ENCODE data around the gene ABI1.
"Not testable (repeated sequence)": the region's sequence is repeated elsewhere in the genome, so short reads cannot be mapped to it uniquely, and the experiment has no call there.

ABI1 gene

GRCh38 chr10:26860443-26861204 lies at the start of gene ABI1:
TSS of gene ABI1 (minus strand) at chr10:26860958. CDS start at chr10:26860863, 95 bp downstream.
- Histone ChIP-seq H3K4me3 (ENCODE audit: low read depth, low read length) (peak within 1 kb of the TSS; percentile 78), H3K9ac (ENCODE audit: low read depth, low read length) (peak within 1 kb of the TSS; percentile 92), H3K36me3 (ENCODE audit: control insufficient read depth, insufficient read depth, low read length) (no peaks in the 10 kb centered on the region), H3K27me3 (ENCODE audit: control insufficient read depth, insufficient read depth, low read length) (no peaks in the 10 kb centered on the region), H3K4me1 (ENCODE audit: control insufficient read depth, insufficient read depth, low read length) (peaks cover 6% of the 10 kb centered on the region), H3K9me3 (ENCODE audit: control insufficient read depth, insufficient read depth, low read length) (no peaks in the 10 kb centered on the region)

- H3K27me3 ChIP-seq (ENCODE audit: control insufficient read depth, insufficient read depth, low read length): no peaks in the 10 kb centered on the region
- no peaks in the 10 kb centered on the region for H3K36me3 ChIP-seq (ENCODE audit: control insufficient read depth, insufficient read depth, low read length)
- no peaks in the 10 kb centered on the region for H3K4me1 ChIP-seq (ENCODE audit: control insufficient read depth, insufficient read depth, low read length)
- no peak overlapping the region for H3K9ac ChIP-seq (ENCODE audit: low read depth, low read length)
- H3K9me3 ChIP-seq (ENCODE audit: control insufficient read depth, insufficient read depth, low read length): no peaks in the 10 kb centered on the region
- no peak overlapping the region for H3K4me3 ChIP-seq (ENCODE audit: low read depth, low read length)
These were observed 49.0 kb upstream of the ABI1 start for GRCh38 chr10:26909753-26910152.

- not testable (repeated sequence) for H3K4me1 ChIP-seq (ENCODE audit: control insufficient read depth, insufficient read depth, low read length); H3K36me3 ChIP-seq (ENCODE audit: control insufficient read depth, insufficient read depth, low read length); H3K9me3 ChIP-seq (ENCODE audit: control insufficient read depth, insufficient read depth, low read length)
These were observed 44.6 kb upstream of the ABI1 start for GRCh38 chr10:26905253-26905781.

GRCh38 chr10:26903431-26904217 lies 42.9 kb upstream of the ABI1 start:
- Histone ChIP-seq H3K36me3 (ENCODE audit: control insufficient read depth, insufficient read depth, low read length) (no peaks in the 10 kb centered on the region), H3K9ac (ENCODE audit: low read depth, low read length) (no peak overlapping the region), H3K9me3 (ENCODE audit: control insufficient read depth, insufficient read depth, low read length) (no peaks in the 10 kb centered on the region), H3K27me3 (ENCODE audit: control insufficient read depth, insufficient read depth, low read length) (no peaks in the 10 kb centered on the region), H3K4me3 (ENCODE audit: low read depth, low read length) (no peak overlapping the region), H3K4me1 (ENCODE audit: control insufficient read depth, insufficient read depth, low read length) (no peaks in the 10 kb centered on the region)

More at GRCh38 chr10:26905253-26905781, 44.6 kb upstream of the ABI1 start:
- not testable (repeated sequence) for H3K4me3 ChIP-seq (ENCODE audit: low read depth, low read length); H3K27me3 ChIP-seq (ENCODE audit: control insufficient read depth, insufficient read depth, low read length); H3K9ac ChIP-seq (ENCODE audit: low read depth, low read length)

GRCh38 chr10:26892306-26892923 lies 31.7 kb upstream of the ABI1 start:
- not testable (repeated sequence) for H3K9ac ChIP-seq (ENCODE audit: low read depth, low read length); H3K9me3 ChIP-seq (ENCODE audit: control insufficient read depth, insufficient read depth, low read length); H3K4me3 ChIP-seq (ENCODE audit: low read depth, low read length); H3K4me1 ChIP-seq (ENCODE audit: control insufficient read depth, insufficient read depth, low read length); H3K27me3 ChIP-seq (ENCODE audit: control insufficient read depth, insufficient read depth, low read length); H3K36me3 ChIP-seq (ENCODE audit: control insufficient read depth, insufficient read depth, low read length)

GRCh38 chr10:26890956-26891355 lies 30.2 kb upstream of the ABI1 start:
- Histone ChIP-seq H3K4me3 (ENCODE audit: low read depth, low read length) (no peak overlapping the region), H3K4me1 (ENCODE audit: control insufficient read depth, insufficient read depth, low read length) (peaks cover 6% of the 10 kb centered on the region), H3K9me3 (ENCODE audit: control insufficient read depth, insufficient read depth, low read length) (no peaks in the 10 kb centered on the region), H3K27me3 (ENCODE audit: control insufficient read depth, insufficient read depth, low read length) (no peaks in the 10 kb centered on the region), H3K9ac (ENCODE audit: low read depth, low read length) (no peak overlapping the region), H3K36me3 (ENCODE audit: control insufficient read depth, insufficient read depth, low read length) (no peaks in the 10 kb centered on the region)

- no peaks in the 10 kb centered on the region for H3K36me3 ChIP-seq (ENCODE audit: control insufficient read depth, insufficient read depth, low read length)
- H3K9ac ChIP-seq (ENCODE audit: low read depth, low read length): no peak overlapping the region
- no peaks in the 10 kb centered on the region for H3K9me3 ChIP-seq (ENCODE audit: control insufficient read depth, insufficient read depth, low read length)
- H3K4me1 ChIP-seq (ENCODE audit: control insufficient read depth, insufficient read depth, low read length): no peaks in the 10 kb centered on the region
- H3K4me3 ChIP-seq (ENCODE audit: low read depth, low read length): no peak overlapping the region
- H3K27me3 ChIP-seq (ENCODE audit: control insufficient read depth, insufficient read depth, low read length): no peaks in the 10 kb centered on the region
These were observed 27.0 kb upstream of the ABI1 start for GRCh38 chr10:26887611-26888215.

GRCh38 chr10:26881600-26882331 lies 21.0 kb upstream of the ABI1 start:
- H3K9ac ChIP-seq (ENCODE audit: low read depth, low read length): no peak overlapping the region
- no peaks in the 10 kb centered on the region for H3K9me3 ChIP-seq (ENCODE audit: control insufficient read depth, insufficient read depth, low read length)
- H3K4me1 ChIP-seq (ENCODE audit: control insufficient read depth, insufficient read depth, low read length): no peaks in the 10 kb centered on the region
- H3K36me3 ChIP-seq (ENCODE audit: control insufficient read depth, insufficient read depth, low read length): no peaks in the 10 kb centered on the region
- H3K4me3 ChIP-seq (ENCODE audit: low read depth, low read length): no peak overlapping the region
- no peaks in the 10 kb centered on the region for H3K27me3 ChIP-seq (ENCODE audit: control insufficient read depth, insufficient read depth, low read length)

GRCh38 chr10:26879744-26880143 lies 19.0 kb upstream of the ABI1 start:
- H3K9ac ChIP-seq (ENCODE audit: low read depth, low read length): no peak overlapping the region
- H3K4me3 ChIP-seq (ENCODE audit: low read depth, low read length): no peak overlapping the region
- H3K27me3 ChIP-seq (ENCODE audit: control insufficient read depth, insufficient read depth, low read length): no peaks in the 10 kb centered on the region
- no peaks in the 10 kb centered on the region for H3K36me3 ChIP-seq (ENCODE audit: control insufficient read depth, insufficient read depth, low read length)
- no peaks in the 10 kb centered on the region for H3K4me1 ChIP-seq (ENCODE audit: control insufficient read depth, insufficient read depth, low read length)
- H3K9me3 ChIP-seq (ENCODE audit: control insufficient read depth, insufficient read depth, low read length): no peaks in the 10 kb centered on the region

GRCh38 chr10:26870766-26871165 lies 10.0 kb upstream of the ABI1 start:
- Histone ChIP-seq H3K4me1 (ENCODE audit: control insufficient read depth, insufficient read depth, low read length) (no peaks in the 10 kb centered on the region), H3K9ac (ENCODE audit: low read depth, low read length) (no peak overlapping the region), H3K4me3 (ENCODE audit: low read depth, low read length) (no peak overlapping the region), H3K9me3 (ENCODE audit: control insufficient read depth, insufficient read depth, low read length) (no peaks in the 10 kb centered on the region), H3K36me3 (ENCODE audit: control insufficient read depth, insufficient read depth, low read length) (no peaks in the 10 kb centered on the region), H3K27me3 (ENCODE audit: control insufficient read depth, insufficient read depth, low read length) (no peaks in the 10 kb centered on the region)

GRCh38 chr10:26869528-26869927 lies 8.8 kb upstream of the ABI1 start:
- H3K4me3 ChIP-seq (ENCODE audit: low read depth, low read length): no peak overlapping the region

More at GRCh38 chr10:26869528-26869927, 8.8 kb upstream of the ABI1 start:
- H3K9ac ChIP-seq (ENCODE audit: low read depth, low read length): no peak overlapping the region
- H3K4me1 ChIP-seq (ENCODE audit: control insufficient read depth, insufficient read depth, low read length): no peaks in the 10 kb centered on the region
- H3K36me3 ChIP-seq (ENCODE audit: control insufficient read depth, insufficient read depth, low read length): no peaks in the 10 kb centered on the region
- H3K27me3 ChIP-seq (ENCODE audit: control insufficient read depth, insufficient read depth, low read length): no peaks in the 10 kb centered on the region
- H3K9me3 ChIP-seq (ENCODE audit: control insufficient read depth, insufficient read depth, low read length): no peaks in the 10 kb centered on the region
